ENCODE measurements around the gene TSPAN9.
A peak's percentile ranks its signal among the peaks of the same experiment; 100 is the strongest.

The TSPAN9 gene

DNA sequence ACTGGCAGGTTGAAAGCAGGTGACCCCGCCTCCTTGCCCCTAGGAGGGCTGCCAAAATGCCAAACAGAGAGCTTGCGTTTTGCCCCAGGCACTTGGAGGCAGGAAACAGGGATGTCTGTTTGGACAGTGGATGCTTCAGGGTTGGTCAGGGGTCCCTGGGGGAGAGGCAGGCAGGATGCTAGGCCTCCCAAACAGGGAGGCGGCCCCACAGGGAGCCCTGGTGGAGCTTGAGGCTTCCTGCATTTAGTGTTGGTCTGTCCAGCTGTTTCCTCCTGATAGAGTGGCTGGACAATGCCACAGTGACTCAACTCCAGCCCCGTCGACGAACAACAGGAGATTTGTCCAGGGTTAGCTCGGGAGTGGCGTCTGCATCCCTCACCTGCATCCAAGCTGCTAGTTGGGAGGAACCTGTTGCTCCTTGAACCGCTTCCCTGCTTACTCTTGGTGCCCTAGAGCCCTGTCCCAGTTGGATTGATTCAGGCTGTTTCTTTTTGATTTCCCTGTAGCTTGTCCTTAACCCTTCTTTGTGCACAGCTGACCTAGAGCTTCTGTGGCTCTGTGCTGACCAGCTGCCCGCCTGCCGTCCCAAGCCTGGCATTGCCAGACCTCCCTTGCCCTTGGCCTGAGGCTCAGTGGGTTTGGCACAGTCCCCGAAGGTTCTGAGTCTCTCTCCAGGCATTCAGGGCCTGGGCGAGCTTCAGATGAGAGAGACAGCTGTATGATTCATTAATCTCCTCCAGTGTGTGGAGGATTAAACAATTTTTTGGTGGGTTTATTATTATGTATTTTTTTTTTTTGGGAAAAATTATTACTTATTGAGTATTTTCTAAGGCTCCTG is 45.9 kb downstream of the TSPAN9 start:
- DNase-seq (ENCODE audit: low spot score): no peak
- FAIRE-seq: no peak

- FAIRE-seq (peak; percentile 17), DNase-seq (ENCODE audit: low spot score) (no peak)
Observed at GRCh38 chr12:3123729-3124128, 46.5 kb downstream of the TSPAN9 start.

DNA sequence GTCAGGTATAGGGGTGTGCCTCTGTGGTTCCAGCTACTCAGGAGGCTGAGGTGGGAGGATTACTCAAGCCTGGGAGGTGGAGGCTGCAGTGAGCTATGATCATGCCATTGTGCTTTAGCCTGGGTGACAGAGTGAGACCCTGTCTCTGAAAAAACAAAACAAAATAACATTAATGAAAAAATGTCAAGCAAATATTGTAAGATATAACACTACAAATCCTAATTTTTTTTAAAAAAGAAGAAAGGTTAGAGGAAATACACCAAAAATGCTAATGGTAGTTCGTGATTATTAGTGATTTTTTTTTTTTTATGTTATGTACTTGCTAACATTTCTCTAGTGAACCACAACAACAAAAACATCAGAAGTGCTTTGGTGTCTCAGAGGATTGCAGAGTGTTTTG is 47.7 kb downstream of the TSPAN9 start:
- FAIRE-seq (no peak), DNase-seq (ENCODE audit: low spot score) (no peak)

GRCh38 chr12:3125674-3126073 is 48.5 kb downstream of the TSPAN9 start:
- peak; percentile 5 for FAIRE-seq

DNA sequence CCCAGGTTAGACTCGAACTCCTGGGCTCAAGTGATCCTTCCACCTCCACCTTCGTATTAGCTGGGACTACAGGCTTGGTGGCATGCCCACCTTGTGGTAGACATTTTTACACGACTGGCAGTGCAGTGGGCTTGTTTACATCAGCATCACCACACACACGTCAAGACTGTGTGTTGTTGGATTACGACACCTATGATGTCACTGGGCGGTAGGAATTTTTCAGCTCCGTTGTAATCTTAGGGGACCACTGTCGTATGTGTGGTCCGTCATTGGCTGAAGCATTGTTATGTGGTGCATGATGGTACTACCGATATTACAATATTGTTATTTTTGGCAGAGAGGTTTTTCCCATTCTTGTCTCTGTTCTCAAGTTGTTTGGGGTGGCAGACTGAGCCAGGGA is 50.7 kb downstream of the TSPAN9 start:
- DNase-seq (ENCODE audit: low spot score) (no peak), FAIRE-seq (peak; percentile 96)

More at GRCh38 chr12:3125674-3126073, 48.5 kb downstream of the TSPAN9 start:
- DNase-seq (ENCODE audit: low spot score): no peak

GRCh38 chr12:3128498-3129293 is 51.5 kb downstream of the TSPAN9 start:
- FAIRE-seq (peak; percentile 35), DNase-seq (ENCODE audit: low spot score) (no peak)

DNA sequence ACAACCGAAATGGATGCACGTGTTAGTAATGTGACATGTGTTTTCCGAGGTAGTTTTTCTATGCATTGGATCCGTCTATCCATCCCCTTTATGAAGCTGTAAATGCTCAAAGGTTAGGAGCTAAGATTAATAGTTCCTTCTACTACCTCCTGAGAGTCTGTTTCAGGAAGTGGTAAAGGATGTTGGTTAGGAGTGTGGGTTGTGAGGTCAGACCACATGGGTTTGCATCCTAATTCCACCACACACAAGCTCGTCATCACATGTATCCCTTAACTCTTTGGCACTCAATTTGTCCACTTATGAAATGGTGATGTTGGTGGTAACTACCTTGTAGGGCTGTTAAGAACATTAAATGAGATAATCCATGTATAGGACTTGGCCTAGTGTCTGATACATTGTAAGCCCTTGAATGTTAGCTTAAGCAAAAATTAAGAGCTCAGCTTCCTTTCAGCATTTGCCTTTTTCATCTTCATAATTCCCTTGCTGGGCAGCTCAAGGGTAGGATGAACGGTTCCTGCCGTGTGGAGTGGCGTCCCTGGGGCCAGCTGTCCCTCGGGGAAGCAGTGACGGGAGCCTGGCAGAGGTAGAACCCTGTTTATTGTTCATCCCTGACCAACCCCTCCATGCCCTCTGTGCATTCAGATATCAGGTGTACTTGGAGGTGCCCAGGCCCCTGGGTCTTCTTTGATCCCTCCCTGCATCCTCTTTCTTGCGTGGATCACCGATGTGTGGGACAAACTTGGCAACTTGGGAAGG is 52.3 kb downstream of the TSPAN9 start:
- DNase-seq (ENCODE audit: low spot score) (no peak), FAIRE-seq (peak; percentile 94)

DNA sequence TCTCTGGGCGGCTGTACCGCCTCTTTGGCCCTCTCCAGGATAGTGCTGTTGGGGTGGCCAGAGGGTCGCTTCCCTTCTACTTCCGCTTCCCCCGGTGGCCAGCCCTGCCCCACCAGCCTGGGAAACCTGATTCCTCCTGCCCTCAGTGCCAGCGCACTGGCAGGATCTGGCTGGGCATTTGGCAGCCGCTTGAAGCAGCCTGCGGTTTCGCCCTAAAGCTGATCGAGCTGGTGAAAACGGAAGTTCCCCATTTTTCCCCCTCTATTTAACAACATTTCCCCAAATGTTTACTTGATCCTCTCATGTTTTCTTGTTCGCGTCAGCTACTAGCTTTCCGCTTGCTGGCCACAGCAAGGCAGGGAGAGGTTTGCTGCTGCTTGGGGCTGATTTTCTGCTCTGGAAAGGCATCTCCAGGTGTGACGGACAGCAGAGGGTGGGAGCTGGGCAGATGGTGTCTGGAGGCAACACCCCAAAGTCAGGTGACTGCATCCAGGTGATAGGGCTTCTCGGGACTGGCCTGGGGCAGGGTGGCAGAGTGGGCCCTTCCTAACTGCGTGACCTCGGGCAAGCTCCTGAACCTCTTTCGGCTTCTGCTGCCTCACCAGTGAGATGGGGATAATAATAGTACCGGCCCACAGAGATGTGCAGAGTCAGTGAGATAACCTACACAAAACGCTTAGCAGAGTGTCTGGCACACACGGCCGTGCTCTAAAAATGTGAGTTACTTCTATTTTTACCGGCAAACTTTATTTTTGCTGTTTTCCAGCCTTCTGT is 53.1 kb downstream of the TSPAN9 start:
- peak; percentile 74 for FAIRE-seq

DNA sequence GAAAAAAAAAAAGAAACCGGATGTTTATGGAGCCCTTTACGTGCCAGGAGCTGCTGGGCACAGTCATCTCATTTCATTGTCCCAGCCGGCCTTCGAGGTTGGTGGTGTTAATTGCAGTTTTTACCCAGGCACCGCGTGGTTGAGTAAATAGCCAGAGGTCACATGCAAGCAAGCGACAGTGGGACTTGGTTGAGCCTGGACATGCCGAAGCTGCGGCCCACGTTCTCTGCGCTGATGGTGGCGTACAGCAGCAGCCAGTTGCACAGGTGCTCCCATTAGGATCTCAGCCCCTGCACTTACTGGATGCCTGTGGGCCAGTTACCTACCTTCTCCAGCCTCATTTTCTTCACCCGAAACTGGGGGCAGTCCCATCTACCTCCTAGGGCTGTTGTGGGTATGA is 54.0 kb downstream of the TSPAN9 start:
- FAIRE-seq (no peak), DNase-seq (ENCODE audit: low spot score) (no peak)

More for the DNA sequence above, 53.1 kb downstream of the TSPAN9 start:
- no peak for DNase-seq (ENCODE audit: low spot score)

GRCh38 chr12:3132636-3133404 is 55.6 kb downstream of the TSPAN9 start:
- DNase-seq (ENCODE audit: low spot score): no peak
- FAIRE-seq: no peak

- FAIRE-seq (peak; percentile 27), DNase-seq (ENCODE audit: low spot score) (no peak)
Observed at GRCh38 chr12:3133405-3133783, 56.2 kb downstream of the TSPAN9 start.

DNA sequence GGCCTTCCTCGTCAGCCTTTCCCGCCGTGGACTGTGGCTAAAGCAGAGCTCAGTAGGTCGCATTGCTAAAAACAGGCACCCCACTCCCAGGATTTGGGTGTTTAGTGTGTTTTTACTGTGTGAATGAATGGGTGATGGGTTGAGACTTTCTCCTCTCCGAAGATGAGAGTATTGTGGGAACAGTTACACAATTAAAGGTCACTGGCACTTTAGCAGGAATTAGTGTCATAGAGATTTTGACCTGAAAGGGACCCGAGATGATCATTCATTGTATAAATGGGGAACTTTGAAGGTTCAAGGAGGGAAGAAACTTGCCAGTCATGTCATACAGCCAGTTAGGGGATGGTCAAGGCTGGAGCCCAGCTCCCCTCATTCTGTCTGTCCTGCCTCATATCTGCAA is 56.9 kb downstream of the TSPAN9 start:
- no peak for FAIRE-seq
- DNase-seq (ENCODE audit: low spot score): no peak

GRCh38 chr12:3134526-3135135 is 57.5 kb downstream of the TSPAN9 start:
- FAIRE-seq (peak; percentile 17), DNase-seq (ENCODE audit: low spot score) (no peak)

GRCh38 chr12:3135522-3136461 is 58.6 kb downstream of the TSPAN9 start:
- DNase-seq (ENCODE audit: low spot score) (peak; percentile 91), FAIRE-seq (peak; percentile 5)

DNA sequence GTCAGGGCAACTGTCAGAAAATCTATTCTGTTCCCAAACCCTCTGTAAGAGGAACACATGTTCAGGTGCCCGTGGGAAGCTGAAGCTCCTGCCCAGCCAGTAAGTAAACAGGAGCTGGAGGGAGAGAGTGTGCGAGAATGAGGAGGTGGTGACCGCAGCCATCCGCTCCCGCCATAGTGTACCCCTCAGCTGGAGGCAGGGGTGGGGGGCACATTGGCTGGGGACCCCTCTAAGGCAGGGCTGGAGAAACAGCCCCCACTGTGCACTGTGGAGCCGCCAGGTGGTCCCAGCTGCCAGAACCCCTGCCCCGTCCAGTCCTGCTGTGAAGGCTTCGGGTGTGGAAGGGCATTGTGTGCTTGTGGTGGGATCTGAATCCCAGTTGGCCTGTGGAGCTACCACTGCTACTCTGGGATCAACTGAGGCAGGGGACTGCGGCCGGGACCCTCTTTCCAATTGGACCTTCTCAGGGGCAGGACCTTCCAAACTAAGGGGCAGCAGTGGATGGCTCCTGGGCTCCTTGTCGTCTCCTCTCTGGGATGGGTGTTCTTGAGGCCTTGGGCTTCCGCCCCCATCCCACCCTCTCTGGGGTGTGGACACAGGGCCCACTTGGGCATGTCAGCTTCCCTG is 59.6 kb downstream of the TSPAN9 start:
- FAIRE-seq (peak; percentile 66), DNase-seq (ENCODE audit: low spot score) (no peak)

DNA sequence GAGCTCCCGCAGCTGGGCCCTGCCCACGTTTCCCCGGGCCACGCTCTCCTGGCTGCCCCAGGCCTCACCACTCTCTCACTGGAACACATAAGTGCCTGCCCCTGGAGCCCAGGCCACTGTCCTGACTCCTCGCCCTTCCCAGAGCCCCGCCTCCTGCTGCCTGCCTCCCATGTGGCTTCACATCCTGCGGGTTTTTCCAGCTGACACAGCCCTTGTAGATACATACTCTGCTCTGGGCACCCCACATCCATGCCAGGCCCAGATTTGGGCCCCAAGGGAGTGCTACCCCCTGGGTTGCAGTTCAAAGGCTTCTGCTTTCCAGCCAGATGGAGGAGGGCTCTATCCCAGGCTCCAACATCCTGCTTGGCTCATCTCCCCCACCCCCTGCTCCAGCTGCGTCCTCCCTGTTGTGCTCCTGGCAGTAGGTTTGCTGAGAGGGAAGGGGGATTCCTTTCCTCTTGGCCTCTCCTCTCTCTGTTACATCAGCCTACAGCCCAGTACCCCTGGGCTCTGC is 60.1 kb downstream of the TSPAN9 start:
- DNase-seq (ENCODE audit: low spot score) (no peak), FAIRE-seq (no peak)

- DNase-seq (ENCODE audit: low spot score) (no peak), FAIRE-seq (no peak)
Observed at GRCh38 chr12:3137814-3138445, 60.8 kb downstream of the TSPAN9 start.
